ENCODE results near the gene ZNF740.
"Not testable (repeated sequence)": the region's sequence is repeated elsewhere in the genome, so short reads cannot be mapped to it uniquely, and the experiment has no call there.

The ZNF740 gene

DNA sequence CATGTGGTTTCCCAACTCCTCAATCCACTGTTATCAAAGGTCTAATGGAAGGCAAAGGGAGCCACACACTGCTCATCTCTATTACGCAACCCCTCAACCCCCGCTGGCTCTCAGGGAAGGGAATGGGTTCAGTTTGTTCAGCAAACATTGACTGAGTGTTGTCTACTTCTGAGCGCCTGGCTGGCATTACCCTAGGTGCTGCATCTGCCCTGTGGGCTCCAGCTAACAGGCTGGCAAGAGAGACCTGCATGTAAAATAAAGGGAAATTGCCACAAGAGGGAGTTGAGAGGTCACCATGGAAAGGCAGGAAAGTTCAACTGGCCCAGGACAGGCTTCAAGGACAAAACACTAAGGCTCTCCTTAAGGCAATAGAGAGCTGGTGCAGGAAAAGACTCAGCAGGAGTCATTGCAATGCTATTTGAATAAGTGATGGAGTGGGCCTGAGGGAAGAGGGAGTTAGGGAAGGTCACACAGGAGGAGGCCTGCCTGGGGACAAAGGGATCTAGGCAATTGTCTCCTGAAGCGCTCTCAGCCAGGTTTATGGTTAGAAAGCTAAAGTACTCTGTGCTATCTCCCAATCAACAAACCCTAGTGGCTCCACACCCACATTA lies 5.5 kb upstream of the ZNF740 start:
- DNase-seq = no peak

DNA sequence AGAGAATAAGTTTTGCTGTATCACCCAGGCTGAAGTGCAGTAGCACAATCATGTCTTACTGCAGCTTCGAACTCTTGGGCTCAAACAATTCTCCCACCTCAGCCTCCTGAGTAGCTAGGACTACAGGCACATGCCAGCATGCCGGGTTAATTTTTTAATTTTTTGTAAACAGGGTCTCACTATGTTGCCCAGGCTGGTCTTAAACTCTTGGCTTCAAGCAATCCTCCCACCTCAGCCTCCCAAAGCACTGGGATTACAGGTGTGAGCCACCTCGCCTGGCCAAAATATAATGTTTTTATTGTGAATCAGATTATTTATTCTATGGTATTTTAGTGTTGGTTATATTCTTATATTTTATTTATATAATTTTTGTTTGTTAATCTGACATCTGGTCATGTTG lies 3.8 kb upstream of the ZNF740 start:
- no peak for DNase-seq

DNA sequence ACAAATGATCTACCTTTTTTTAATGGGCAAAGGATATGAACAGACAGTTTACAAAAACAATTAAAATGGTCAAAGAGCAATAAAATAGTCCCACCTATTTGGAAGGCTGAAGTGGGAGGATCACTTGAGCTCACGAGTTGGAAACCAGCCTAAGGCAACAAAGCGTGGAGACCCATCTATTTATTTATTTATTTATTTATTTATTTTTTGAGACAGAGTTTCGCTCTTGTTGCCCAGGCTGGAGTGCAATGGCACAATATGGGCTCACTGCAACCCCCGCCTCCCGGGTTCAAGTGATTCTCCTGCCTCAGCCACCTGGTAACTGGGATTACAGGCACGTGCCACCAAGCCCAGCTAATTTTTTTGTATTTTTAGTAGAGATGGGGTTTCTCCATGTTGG lies 3.1 kb upstream of the ZNF740 start:
- not testable (repeated sequence) for DNase-seq

DNA sequence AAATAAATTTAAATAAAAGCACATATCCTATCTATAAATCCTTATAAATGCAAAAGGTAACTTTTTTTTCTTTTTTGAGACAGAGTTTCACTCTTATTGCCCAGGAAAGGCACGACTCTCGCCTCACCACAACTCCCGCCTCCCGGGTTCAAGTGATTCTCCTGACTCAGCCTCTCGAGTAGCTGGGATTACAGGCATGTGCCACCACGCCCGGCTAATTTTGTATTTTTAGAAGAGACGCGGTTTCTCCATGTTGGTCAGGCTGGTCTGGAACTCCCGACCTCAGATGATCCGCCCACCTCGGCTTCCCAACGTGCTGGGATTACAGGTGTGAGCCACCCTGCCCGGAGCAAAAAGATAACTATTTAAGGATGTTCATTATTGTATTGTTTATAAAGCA lies 1.7 kb upstream of the ZNF740 start:
- DNase-seq = not testable (repeated sequence)

- no peak for DNase-seq
Measured at GRCh38 chr12:53179687-53180219, 769 bp upstream of the ZNF740 start.

- DNase-seq = peak; percentile 70 to 74
Measured at GRCh38 chr12:53180931-53181645, 566 bp downstream of the ZNF740 start.

DNA sequence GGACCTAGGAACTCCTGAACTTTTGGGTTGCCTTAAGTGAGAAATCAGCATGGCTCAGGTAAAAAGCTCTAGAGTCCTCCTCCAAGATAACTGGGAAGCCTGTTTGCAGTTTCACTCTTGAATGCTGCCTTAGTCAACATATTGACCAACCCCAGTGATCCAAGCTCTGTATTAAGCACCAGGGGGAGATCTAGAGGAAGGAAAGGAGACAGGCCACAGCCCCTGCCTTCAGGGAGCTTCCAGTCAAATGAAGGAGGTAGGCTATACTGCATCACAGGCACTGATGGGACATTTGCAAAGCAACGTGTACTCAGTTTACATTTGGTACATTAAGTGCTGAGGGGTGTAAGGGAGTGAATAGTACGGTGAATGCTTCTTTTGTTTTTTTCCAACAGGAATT lies 1.4 kb downstream of the ZNF740 start:
- no peak for DNase-seq

GRCh38 chr12:53182903-53183302 lies 2.4 kb downstream of the ZNF740 start:
- DNase-seq = no peak

- DNase-seq = no peak
Measured at GRCh38 chr12:53184828-53185227, 4.3 kb downstream of the ZNF740 start.

- DNase-seq = no peak
Measured at GRCh38 chr12:53185582-53186153, 5.1 kb downstream of the ZNF740 start.

GRCh38 chr12:53186745-53187144 lies 6.2 kb downstream of the ZNF740 start:
- DNase-seq = no peak

GRCh38 chr12:53187145-53187899 lies 6.8 kb downstream of the ZNF740 start:
- DNase-seq = no peak

DNA sequence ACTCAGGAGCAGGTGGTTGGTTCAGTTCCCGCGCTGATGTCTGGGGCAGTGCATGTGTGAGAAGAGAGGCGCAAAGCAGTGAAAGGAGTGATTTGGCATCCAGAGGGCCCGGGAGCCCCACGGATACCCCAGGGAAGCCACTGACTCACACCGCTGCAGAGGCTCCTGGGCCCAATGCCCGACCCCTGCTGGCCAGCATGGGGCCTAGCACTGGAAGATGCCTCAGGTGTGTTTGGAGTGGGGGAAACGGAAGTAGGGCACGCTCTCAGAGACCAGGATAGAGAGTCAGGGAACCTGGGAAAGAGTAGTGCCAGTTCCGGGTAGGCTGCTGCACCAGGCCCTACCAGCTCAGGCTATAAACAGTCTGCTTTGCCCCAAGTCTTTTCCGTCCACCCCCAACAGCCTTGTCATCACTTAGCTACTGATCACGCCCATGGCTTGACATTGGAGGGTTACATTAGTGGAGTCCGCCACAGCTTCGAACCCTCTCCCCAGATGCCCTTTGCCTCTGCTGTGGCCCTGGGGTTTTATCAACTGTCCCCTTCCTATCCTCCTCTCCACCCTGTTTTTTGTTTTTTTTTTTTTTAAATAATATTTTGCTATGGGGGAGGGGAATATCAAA lies 9.7 kb downstream of the ZNF740 start:
- peak; percentile 43 to 49 for DNase-seq

- DNase-seq = no peak
Measured at GRCh38 chr12:53191096-53191884, 10.8 kb downstream of the ZNF740 start.

GRCh38 chr12:53191885-53192530 lies 11.5 kb downstream of the ZNF740 start:
- DNase-seq = no peak

DNA sequence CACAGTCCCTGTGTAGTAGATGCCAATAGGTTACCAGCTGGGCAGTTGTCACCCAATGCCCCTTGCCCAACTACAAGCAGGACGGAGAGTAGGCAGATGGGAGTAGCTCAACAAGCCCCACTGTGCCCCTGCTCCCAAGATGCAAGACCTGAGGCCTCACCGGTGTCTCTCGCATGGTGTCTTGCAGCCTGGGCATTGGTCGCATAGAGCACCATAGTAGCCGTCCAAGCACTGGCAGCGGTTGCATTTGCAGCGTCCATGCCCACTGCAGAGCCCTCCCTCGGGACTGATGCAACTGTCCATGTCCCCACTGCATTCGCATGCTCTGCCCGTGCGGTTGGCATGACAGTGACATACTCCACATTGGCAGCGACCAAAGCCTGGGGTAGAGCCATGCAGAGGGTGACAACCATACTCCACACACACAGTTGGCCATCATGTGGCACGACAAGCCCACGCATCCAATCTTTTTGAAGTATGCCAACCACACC lies 12.1 kb downstream of the ZNF740 start:
- no peak for DNase-seq

- no peak for DNase-seq
Measured at GRCh38 chr12:53193040-53193439, 12.5 kb downstream of the ZNF740 start.

GRCh38 chr12:53193985-53194716 lies 13.6 kb downstream of the ZNF740 start:
- DNase-seq = no peak

DNA sequence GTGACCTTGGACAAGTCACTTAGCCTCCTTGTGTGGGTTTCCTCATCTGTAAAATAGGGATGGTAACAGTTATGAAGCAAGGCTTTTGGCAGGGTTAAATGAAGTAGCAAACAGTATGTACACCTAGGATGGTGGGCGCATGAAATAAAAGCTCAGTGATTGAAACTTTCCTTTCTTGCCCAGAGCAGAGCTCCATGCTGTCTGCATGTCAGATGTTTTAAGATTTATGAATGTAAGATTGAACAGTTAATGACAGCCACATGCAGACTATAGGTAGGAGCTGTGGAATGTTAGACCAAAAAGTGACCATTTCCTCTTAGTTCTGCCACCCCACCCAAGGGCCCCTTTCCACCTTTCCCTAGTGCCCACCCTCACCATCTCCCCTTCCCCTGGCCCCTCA lies 14.5 kb downstream of the ZNF740 start:
- DNase-seq = no peak

All from activated CD4-positive, alpha-beta T cell treated with anti-CD3 and anti-CD28 coated beads, Interleukin-2, amount 50 U/mL, for 4 hours (primary cell).